Raji (cell line): ENCODE data around the gene IFIT1.

ENCODE experiments used
- POLR2A ChIP-seq: IDR thresholded peaks from 2 replicates; pipeline ENCODE4 v1.6.1; 2011; ENCODE audit warnings: low read depth, low read length, control low read depth; ENCODE audit not compliant: insufficient read depth

Gene IFIT1

GRCh38 chr10:89454561-89455347, 62.3 kb downstream of the IFIT1 start:
- TF ChIP-seq POLR2A: no peak
